Astrocyte of the cerebellum (primary cell): Measurements from ENCODE around the gene WIZ.

Source experiments
- DNase-seq: peaks from one replicate; pipeline ENCODE4 v3.0.0-alpha.2; 2011; ENCODE audit warnings: low read depth
- H3K4me3 ChIP-seq: 2 replicates; pipeline ENCODE4 v1.5.1; 2011; ENCODE audit warnings: mild to moderate bottlenecking, low read depth, low read length, moderate library complexity
- in situ Hi-C: cut with HindIII; loops from 2 replicates; pipeline ENCODE4 v1.10.0; 2017; ENCODE audit warnings: low sequenced_read_pairs
- TF ChIP-seq, protein P1 (sequence below): IDR thresholded peaks from 2 replicates; pipeline ENCODE4 v1.5.1; 2012; ENCODE audit warnings: low read length, low read depth, moderate library complexity, mild to moderate bottlenecking; ENCODE audit errors: missing control alignments

Gene WIZ

DNA sequence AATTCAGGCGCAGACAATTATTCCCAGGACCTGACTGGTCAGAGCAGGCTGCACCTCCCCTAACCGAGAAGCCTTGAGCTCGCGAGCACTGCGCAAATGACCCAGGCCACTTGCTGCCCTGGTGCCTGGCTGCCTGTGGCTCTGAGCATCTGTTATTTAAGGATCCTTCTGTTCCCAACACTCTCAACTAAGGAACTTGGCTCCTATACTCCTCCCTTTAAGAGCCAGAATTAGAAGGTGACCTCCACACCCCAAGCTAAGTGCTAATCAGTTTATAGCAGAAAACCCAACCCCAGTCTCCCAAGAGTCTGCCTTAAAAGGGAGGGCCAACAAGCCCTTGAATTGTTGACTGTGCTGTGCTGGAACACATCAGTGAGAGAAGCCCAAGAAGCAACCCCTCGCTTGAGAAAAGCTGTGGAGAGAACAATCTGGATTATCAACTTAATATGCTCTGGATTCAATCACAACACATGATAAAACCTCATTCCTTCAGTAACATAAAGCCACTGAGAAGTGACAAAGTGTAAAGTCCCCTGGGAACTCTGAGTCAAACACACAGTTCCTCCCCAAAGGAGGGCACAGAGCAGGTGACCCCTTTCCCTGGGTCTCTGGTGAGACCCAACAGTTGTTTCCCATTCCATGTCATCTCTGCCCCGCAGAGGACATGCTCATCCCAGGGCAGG is 45.5 kb downstream of the WIZ start:
- TF ChIP-seq, protein P1, sequence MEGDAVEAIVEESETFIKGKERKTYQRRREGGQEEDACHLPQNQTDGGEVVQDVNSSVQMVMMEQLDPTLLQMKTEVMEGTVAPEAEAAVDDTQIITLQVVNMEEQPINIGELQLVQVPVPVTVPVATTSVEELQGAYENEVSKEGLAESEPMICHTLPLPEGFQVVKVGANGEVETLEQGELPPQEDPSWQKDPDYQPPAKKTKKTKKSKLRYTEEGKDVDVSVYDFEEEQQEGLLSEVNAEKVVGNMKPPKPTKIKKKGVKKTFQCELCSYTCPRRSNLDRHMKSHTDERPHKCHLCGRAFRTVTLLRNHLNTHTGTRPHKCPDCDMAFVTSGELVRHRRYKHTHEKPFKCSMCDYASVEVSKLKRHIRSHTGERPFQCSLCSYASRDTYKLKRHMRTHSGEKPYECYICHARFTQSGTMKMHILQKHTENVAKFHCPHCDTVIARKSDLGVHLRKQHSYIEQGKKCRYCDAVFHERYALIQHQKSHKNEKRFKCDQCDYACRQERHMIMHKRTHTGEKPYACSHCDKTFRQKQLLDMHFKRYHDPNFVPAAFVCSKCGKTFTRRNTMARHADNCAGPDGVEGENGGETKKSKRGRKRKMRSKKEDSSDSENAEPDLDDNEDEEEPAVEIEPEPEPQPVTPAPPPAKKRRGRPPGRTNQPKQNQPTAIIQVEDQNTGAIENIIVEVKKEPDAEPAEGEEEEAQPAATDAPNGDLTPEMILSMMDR, result no peak
- DNase-seq, result no peak
- in situ Hi-C loops, result no loop called here
- no peak overlapping the region for H3K4me3 ChIP-seq

DNA sequence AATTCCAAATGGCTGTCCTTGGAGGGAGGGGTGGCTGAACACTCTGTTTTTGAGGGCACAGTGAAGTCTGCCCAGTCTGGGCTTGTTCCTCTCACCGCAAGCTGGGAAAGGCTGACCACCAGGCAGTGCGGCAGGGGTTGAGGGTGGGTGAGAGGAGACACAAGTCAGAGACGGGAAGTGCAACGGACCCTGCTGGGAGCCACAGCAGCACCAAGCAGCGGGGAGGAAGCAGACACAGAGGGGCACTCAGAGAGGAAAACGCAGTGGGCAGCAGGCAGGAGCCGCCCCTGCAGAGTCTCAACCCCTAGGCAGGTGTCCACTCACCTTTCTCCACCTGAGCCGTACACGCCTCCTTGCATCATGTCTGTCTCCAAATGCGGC is 46.6 kb downstream of the WIZ start:
- no peak overlapping the region for H3K4me3 ChIP-seq
- no peak for DNase-seq
- in situ Hi-C loops, result no loop called here
- TF ChIP-seq, protein P1, result no peak

DNA sequence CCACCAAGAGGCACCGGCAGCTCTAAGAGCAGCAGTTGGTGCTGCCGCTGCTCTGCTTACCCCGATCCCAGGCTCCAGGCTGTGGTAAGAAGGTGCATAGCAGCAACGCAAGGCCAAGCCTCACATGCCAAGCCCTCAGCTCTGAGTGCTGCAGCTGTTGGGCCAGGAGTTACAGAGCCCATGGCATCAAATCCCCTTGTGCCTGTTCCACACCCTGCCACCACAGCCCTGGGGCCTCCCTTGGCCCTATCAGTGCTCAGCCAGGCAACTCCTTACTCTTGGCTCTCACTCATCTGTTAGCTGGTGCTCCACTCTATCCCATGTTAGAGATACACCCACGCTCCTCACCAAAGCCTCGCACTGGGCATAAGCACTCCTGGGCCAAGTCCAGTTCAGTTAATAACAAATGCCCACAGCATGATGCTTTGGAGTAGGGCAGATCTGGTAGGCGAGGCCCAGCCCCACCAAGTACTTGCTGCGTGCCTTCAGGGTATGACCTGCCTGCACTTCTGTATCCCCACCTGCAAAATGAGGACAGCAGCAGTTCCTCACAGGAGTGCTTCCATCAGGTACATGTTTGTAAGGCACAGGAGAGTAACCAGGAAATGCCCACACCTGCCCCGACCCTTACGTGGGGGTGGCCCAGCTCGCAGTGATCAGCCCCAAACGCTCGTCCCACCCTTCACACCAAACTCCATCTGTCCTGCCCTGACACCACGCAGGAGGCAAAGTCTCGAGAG is 47.2 kb downstream of the WIZ start:
- in situ Hi-C loops, result no loop called here
- TF ChIP-seq, protein P1, result no peak
- DNase-seq, result no peak
- no peak overlapping the region for H3K4me3 ChIP-seq

DNA sequence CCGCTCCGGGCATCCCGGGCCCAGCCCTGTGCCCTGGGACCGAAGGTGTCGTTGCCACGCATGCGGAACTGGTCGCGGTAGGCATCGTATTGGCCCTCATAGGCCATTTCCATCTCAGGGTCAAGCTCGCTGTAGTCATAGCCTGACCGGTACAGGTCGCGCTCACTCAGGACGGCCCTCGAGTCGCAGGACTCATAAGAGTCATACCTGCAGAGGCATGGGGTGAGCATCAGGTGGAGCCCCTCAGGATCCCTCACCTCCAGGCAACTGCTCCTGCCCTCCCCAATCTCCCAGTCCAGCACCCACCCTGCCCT is 48.4 kb downstream of the WIZ start:
- in situ Hi-C loops, result no loop called here
- no peak overlapping the region for H3K4me3 ChIP-seq
- TF ChIP-seq, protein P1, result no peak
- no peak for DNase-seq

DNA sequence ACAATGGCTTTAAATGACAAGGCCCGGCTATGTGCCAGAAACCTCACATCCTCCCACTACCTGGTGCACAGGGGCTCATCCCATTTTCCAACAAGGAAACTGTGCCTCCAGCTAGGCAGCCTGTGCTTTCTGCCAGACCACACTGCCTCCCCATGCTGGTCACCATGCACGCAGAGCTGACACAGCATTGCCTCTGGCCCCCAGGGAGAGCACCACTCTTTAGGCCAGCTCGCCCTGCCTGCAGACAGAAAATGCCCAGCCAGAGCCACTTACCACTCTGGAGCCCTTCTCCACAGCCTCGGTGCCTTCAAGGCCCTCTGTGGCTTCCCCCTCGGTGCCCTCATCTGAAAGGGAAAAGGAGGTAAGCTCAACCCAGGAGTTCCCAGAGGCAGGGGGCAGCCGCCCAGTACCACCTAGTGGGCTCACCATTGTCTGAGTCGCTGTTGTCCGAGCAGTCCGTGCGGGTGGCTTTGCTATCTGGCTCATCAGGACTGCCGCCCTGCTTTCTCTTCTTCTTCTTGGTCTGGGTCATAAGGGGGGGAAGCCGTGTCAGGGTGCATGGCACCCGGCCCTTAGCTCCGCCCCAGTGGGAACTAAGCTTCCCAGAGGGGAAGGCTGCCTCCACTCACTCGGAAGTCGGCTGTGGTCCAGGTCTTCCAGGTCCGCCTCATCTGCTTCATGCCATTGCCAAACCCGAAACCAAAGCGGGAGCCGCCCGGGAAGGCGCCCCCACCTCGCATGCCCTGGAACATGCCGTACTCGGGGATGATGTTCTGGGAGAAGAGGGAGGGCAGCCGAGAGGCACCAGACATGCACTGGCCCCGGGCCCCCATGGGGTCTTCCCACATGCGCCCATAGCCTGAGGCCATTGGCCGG is 49.0 kb downstream of the WIZ start:
- DNase-seq, result no peak
- H3K4me3 ChIP-seq, result no peak overlapping the region
- TF ChIP-seq, protein P1, result no peak
- in situ Hi-C loops, result no loop called here

DNA sequence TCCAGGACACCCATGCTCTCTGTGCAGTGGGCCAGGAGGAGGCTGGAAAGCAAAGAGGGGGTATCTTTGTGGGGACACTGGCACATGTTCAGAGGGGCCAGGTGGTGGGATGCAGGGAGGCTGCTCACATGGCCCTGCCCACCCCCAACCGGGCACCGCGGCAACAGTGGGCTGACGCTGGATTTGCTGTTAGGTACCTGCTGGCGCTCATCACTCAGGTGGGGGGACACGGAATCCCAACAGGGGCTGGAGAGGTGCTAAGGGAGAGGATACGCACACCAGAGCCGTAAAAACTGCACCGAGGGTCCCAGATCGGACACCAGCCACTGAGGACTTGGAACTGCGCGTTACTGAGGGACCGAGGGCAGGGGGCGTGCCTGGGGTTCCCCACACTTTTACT is 50.1 kb downstream of the WIZ start:
- no peak for DNase-seq
- in situ Hi-C loops, result no loop called here
- H3K4me3 ChIP-seq, result no peak overlapping the region
- TF ChIP-seq, protein P1, result no peak
